Esophagus muscularis mucosa (tissue), 4 donors: Measurements from ENCODE around the gene SLC7A4. TPM values are rescaled to one million over a fixed set of nuclear protein-coding genes. Genes with fewer than 3 reads are reported as not detected.

Experiments used
- DNase-seq: peaks from one replicate; pipeline ENCODE4 v3.0.0-alpha.2; 2017; ENCODE audit errors: extremely low spot score
- H3K27ac ChIP-seq, 4 donors: fragments of 200-600 bp; sonication (generic); replicated peaks in 1 of 4; 1 replicate in 3 of 4; 2 replicates in 1 of 4; pipeline ENCODE4 v1.5.1; 2016 to 2019; ENCODE audit warnings: mild to moderate bottlenecking in 1 of 4
- H3K27me3 ChIP-seq, 4 donors: fragments of 200-600 bp; sonication (generic); one replicate each; pipeline versions ENCODE4 v1.5.1 to v1.6.0; 2016 to 2019
- H3K36me3 ChIP-seq, 4 donors: fragments of 200-600 bp; sonication (generic); one replicate each; pipeline ENCODE4 v1.5.1; 2016 to 2019
- H3K4me1 ChIP-seq, 4 donors: fragments of 200-600 bp; sonication (generic); one replicate each; pipeline ENCODE4 v1.5.1; 2016 to 2019
- H3K4me3 ChIP-seq, 4 donors: fragments of 200-600 bp; sonication (generic); 1 replicate in 2 of 4; 2 replicates in 2 of 4; pipeline ENCODE4 v1.5.1; 2016 to 2019; ENCODE audit warnings: mild to moderate bottlenecking in 4 of 4, moderate library complexity in 1 of 4
- H3K9me3 ChIP-seq, 4 donors: fragments of 200-600 bp; sonication (generic); 1 replicate in 3 of 4; 2 replicates in 1 of 4; pipeline ENCODE4 v1.5.1; 2016 to 2019
- EP300 ChIP-seq: sonication (generic); formaldehyde crosslinking; IDR thresholded peaks from one replicate; pipeline ENCODE4 v1.6.1; 2017; ENCODE audit warnings: antibody characterized with exemption
- POLR2A ChIP-seq: fragments of 450-650 bp; IDR thresholded peaks from one replicate; pipeline ENCODE4 v1.6.1; 2017; ENCODE audit warnings: antibody characterized with exemption, moderate library complexity, mild to moderate bottlenecking, low read depth
- POLR2AphosphoS5 ChIP-seq, 2 donors: sonication (generic); formaldehyde crosslinking; IDR thresholded peaks; one replicate each; pipeline ENCODE4 v1.6.1; 2017; ENCODE audit warnings: antibody characterized with exemption in 2 of 2
- WGBS: methylation state at CpG from one replicate; pipeline ENCODE4 v1.1.5; 2018; 5-methylcytosine and 5-hydroxymethylcytosine counted together
- intact Hi-C: fragments of 100-400 bp; cut with DNase I; formaldehyde crosslinking; loops from one replicate; pipeline ENCODE4 v1.15.1; 2023
- total RNA-seq, 4 donors: library from RNA; depleted of rRNA; stranded (reverse); fragments of >200 nt; gene quantifications; one replicate each; pipeline versions ENCODE4 v1.1.0 to v1.2.1, GENCODE V29; 2016
- TF ChIP-seq, protein P1 (sequence below), 3 experiments: fragments of 200-600 bp in 2 of 3; fragments of 450-650 bp in 1 of 3; sonication (generic) in 2 of 3; IDR thresholded peaks; one replicate each; pipeline ENCODE4 v1.5.1; 2017 to 2019; ENCODE audit warnings: antibody characterized with exemption in 3 of 3, mild to moderate bottlenecking in 2 of 3, moderate library complexity in 1 of 3

Gene SLC7A4
- total RNA-seq, 4 donors from 2014 or later = 0.23 to 0.42 (median 0.36) TPM

DNA sequence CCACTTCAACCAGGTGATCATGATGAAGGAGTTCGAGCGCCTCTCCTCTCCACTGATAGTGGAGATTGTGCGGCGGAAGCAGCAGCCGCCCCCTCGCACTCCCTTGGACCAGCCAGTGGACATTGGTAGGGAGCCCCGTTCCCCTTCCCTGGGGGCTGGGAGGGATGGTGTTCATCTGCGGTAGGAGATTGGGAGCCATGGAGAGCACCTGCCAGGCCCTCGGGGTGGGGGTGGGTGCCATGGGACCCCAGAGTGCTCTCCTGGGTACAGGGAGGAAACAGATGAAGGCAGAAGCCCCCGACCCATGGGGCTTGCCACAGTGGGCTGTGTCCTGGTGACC lies 37.5 kb downstream of the SLC7A4 start:
- no peak for TF ChIP-seq EP300
- no peak for TF ChIP-seq POLR2AphosphoS5 (IDR thresholded peaks at IDR 0.05)
- TF ChIP-seq, protein P1, sequence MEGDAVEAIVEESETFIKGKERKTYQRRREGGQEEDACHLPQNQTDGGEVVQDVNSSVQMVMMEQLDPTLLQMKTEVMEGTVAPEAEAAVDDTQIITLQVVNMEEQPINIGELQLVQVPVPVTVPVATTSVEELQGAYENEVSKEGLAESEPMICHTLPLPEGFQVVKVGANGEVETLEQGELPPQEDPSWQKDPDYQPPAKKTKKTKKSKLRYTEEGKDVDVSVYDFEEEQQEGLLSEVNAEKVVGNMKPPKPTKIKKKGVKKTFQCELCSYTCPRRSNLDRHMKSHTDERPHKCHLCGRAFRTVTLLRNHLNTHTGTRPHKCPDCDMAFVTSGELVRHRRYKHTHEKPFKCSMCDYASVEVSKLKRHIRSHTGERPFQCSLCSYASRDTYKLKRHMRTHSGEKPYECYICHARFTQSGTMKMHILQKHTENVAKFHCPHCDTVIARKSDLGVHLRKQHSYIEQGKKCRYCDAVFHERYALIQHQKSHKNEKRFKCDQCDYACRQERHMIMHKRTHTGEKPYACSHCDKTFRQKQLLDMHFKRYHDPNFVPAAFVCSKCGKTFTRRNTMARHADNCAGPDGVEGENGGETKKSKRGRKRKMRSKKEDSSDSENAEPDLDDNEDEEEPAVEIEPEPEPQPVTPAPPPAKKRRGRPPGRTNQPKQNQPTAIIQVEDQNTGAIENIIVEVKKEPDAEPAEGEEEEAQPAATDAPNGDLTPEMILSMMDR (IDR thresholded peaks at IDR 0.05) = no peak
- Histone ChIP-seq H3K4me3 (no peak overlapping the region), H3K4me1 (peaks cover 5 to 14% (median 6%) of the 10 kb centered on the region in 4 donors), H3K27me3 (no peaks in the 10 kb centered on the region), H3K36me3 (peaks cover 29 to 99% (median 97%) of the 10 kb centered on the region in 4 donors), H3K9me3 (no peaks in the 10 kb centered on the region), H3K27ac (no peak overlapping the region)
- no peak for DNase-seq
- intact Hi-C loops = no loop called here
- 98% methylated on average over 6 of the region's 10 CpGs for WGBS

DNA sequence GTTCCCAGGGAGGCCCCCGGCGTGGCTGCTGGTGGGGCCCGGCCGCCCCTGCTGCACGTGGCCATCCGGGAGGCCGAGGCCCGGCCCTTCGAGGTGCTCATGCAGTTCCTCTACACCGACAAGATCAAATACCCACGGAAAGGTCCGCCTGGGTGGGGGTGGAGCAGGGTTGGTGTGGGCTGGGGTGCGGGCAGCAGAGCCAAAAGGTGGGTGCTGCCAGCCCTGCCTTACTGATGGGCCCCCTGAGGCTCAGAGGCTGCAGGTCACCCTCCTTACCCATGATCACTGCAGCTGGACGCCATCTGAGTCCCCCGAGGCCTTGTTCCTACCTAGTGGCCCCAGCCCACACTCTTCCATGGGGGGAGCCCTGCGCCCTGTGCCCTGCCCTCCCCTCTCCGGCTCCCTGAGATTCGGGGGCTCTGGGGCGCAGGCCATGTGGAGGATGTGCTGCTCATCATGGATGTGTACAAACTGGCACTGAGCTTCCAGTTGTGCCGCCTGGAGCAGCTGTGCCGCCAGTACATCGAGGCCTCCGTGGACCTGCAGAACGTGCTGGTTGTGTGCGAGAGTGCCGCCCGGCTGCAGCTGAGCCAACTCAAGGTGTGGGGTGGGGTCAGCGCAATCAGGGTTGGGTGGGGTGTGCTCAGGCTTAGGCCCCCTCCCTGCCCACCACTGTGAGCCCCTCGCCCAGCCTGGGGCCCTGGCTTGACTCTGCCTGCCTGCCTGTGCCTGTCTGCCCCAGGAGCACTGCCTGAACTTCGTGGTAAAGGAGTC lies 38.0 kb downstream of the SLC7A4 start:
- TF ChIP-seq POLR2A (no peak), POLR2AphosphoS5 (IDR thresholded peaks at IDR 0.05) (no peak), EP300 (no peak)
- TF ChIP-seq, protein P1 (IDR thresholded peaks at IDR 0.05) = no peak
- Histone ChIP-seq H3K27ac (no peak overlapping the region), H3K27me3 (no peaks in the 10 kb centered on the region), H3K4me1 (peaks cover 0 to 8% (median under 1%) of the 10 kb centered on the region in 4 donors), H3K36me3 (peaks cover 27 to 99% (median 93%) of the 10 kb centered on the region in 4 donors), H3K9me3 (no peaks in the 10 kb centered on the region), H3K4me3 (no peak overlapping the region)
- DNase-seq = no peak
- WGBS = 93% methylated on average over 24 of the region's 30 CpGs
- intact Hi-C loops = no loop called here

DNA sequence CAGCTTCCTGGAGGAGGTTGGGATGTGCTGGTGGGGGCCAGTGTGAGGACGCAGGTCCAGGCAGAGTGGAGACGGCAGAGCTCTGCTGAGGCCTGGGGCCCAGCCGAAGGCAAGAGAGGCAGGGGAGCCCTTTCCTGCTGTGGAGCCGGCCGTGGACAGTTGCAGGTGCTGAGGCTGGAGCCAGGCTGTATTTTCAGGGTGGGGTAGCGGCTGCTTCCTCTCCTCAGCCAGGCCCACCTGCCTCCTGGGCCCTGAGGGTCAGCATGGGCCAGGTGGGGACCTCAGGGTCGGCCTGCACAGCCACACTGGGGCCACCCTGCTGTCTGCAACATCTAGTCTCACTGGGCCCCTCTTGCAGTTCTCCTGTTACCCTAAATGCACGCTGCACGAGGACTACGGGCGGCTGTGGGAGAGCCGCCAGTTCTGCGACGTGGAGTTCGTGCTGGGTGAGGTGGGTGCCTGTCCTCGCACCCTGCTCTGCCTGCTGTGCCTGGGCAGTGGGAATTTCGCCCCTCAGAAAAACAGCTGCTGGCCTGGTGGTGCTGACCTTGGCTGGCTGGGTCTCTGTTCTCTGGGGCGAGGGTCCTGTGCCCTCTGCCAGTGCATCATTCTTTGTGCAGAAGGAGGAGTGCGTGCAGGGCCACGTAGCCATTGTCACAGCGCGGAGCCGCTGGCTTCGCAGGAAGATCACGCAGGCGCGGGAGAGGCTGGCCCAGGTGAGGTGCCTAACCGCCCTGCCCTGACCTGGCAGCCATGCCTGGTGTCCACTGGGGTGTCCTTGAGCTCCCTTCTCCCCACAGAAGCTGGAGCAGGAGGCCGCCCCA lies 38.8 kb downstream of the SLC7A4 start:
- Histone ChIP-seq H3K36me3 (peaks cover 27 to 99% (median 92%) of the 10 kb centered on the region in 4 donors), H3K27me3 (no peaks in the 10 kb centered on the region), H3K9me3 (no peaks in the 10 kb centered on the region), H3K4me3 (no peak overlapping the region), H3K4me1 (peaks cover 0 to under 1% (median 0%) of the 10 kb centered on the region in 4 donors), H3K27ac (no peak overlapping the region)
- 90% methylated on average over 18 of the region's 29 CpGs for WGBS
- TF ChIP-seq POLR2AphosphoS5 (IDR thresholded peaks at IDR 0.05) = no peak
- TF ChIP-seq, protein P1 (IDR thresholded peaks at IDR 0.05) = no peak
- no peak for TF ChIP-seq POLR2A
- TF ChIP-seq EP300 = no peak
- intact Hi-C loops = no loop called here
- no peak for DNase-seq

DNA sequence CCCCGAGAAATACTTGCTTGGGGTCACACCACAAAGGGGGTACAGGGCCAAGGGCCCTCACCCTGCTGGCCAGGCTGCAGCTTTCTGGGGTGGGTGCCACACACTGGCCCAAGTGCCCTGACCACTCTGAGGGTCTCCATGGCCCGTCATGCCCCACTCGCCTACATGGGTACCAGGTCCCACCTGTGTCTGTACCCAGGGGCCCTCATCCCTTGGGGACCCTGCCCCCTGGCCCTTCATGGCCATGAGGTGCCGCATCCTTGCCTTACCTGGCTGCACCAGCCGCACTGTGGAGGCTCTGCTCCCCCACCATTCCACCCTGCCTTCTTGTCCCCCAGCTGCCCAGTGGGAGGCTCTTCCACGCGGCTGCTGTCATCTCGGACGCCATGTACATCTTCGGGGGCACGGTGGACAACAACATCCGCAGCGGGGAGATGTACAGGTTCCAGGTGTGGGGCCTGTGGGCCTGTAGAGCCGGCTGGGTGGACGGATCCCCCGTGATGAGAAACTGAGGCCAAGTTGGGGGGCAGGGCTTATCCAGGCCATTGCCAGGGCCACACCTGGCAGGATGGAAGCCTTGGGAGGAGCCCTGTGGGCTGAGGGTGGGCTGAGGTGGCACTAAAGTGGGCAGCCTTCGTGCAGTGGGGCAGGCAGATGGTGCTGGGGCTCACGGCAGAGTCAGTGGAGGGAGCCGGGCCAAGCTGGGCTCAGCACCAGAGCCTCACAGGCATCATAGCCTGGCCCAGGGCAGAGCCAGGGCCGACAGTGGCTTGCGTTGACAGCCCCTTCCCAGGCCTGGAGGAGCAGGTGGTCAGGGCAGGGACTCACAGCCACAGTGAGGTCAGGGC lies 39.7 kb downstream of the SLC7A4 start:
- WGBS = 85% methylated on average over 18 of the region's 21 CpGs
- peaks cover 33 to 99% (median 92%) of the 10 kb centered on the region in 4 donors for H3K36me3 ChIP-seq
- intact Hi-C loops = no loop called here
- H3K4me1 ChIP-seq = no peaks in the 10 kb centered on the region
- no peaks in the 10 kb centered on the region for H3K27me3 ChIP-seq
- no peak for DNase-seq
- no peak for TF ChIP-seq POLR2A
- TF ChIP-seq, protein P1 (IDR thresholded peaks at IDR 0.05) = no peak
- no peak for TF ChIP-seq POLR2AphosphoS5 (IDR thresholded peaks at IDR 0.05)
- no peak for TF ChIP-seq EP300
- no peak overlapping the region for H3K4me3 ChIP-seq
- H3K9me3 ChIP-seq = no peaks in the 10 kb centered on the region
- H3K27ac ChIP-seq = no peak overlapping the region
